ENCODE data around the gene LSM10.

LSM10 gene

DNA sequence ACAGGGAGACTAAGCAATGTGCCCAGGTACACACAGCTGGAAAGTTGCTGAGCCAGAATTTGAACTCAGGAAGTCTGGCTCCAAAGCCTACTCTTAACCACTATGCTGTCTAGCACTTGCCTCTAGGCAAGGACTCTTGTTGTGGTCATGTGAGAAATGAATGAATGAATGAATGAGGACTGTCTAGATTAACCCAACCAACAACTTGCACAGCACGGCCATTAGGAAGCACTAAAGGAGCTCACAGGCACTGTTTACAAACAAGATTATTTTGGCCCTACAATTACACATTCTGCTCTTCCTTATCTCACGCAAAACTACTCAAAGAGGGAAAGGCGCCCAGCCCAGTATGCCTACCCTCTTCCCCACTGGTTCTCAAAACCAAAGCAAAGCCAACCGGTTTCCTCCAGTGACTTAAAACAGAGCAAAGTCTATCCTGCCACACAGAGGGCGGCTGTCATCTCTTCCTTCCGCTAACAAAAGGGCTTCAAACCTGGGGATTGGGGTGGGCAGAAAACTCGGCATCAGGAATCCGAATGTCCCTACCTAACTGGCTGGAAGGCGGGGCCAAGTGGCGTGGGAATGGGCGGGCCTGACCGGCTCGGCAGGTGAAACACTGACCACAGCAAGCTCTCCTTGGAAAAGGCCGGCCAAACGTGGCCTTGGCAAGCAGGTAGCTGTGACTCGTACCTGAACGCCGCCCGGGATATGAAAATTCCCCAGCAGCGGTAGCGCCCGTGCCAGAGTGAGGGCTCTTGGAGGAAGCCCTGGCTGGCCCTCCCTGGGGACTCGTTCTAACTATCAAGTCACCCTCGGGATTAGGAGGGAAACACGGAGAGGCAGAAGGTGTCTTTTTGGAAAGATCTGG, 12.9 kb downstream of the LSM10 start:
- CTCF ChIA-PET = interaction anchor here (1.0 to 2.2 kb wide), 7 partner anchors 9 to 299 kb away, joined by 3 to 12 read pairs (median 4); partner anchors contain the start of gene TRAPPC3
- TF ChIP-seq, protein P1, sequence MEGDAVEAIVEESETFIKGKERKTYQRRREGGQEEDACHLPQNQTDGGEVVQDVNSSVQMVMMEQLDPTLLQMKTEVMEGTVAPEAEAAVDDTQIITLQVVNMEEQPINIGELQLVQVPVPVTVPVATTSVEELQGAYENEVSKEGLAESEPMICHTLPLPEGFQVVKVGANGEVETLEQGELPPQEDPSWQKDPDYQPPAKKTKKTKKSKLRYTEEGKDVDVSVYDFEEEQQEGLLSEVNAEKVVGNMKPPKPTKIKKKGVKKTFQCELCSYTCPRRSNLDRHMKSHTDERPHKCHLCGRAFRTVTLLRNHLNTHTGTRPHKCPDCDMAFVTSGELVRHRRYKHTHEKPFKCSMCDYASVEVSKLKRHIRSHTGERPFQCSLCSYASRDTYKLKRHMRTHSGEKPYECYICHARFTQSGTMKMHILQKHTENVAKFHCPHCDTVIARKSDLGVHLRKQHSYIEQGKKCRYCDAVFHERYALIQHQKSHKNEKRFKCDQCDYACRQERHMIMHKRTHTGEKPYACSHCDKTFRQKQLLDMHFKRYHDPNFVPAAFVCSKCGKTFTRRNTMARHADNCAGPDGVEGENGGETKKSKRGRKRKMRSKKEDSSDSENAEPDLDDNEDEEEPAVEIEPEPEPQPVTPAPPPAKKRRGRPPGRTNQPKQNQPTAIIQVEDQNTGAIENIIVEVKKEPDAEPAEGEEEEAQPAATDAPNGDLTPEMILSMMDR (IDR thresholded peaks at IDR 0.05; ENCODE audit: control extremely low read depth, extremely low read depth, low read depth, missing control alignments) = no peak
- POLR2A ChIA-PET = interaction anchor here (0.8 to 1.0 kb wide), 2 partner anchors 29 to 78 kb away, joined by 3 read pairs; no protein-coding TSS in a partner anchor
- no peak for DNase-seq (ENCODE audit: extremely low spot score)

DNA sequence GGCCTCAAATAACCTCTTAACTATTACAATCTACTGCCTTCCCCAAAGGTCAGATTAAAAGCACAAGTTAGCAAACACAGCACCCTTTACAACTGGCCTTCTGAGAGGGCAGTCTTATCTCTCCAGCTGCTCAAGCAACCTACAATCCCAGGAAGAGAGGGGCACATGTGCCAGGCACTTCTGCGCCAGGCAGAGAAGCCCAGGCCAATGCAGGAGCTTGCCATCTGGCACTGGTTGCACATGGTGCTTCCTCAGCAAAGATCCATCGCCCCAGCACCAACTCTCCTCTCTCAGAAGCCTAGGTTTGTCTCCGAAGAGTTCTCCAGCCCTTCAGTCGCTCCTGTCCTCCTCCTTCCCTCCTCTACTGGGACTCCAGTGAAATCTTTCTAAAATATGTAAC, 14.5 kb downstream of the LSM10 start:
- ChIA-PET CTCF (interaction anchor here (2.2 to 4.2 kb wide), 3 partner anchors 14 to 60 kb away, joined by 9 to 25 read pairs (median 10); partner anchors contain the start of gene EVA1B), POLR2A (no interaction called here)
- TF ChIP-seq, protein P1 (IDR thresholded peaks at IDR 0.05; ENCODE audit: control extremely low read depth, extremely low read depth, low read depth, missing control alignments) = no peak
- DNase-seq (ENCODE audit: extremely low spot score) = no peak

DNA sequence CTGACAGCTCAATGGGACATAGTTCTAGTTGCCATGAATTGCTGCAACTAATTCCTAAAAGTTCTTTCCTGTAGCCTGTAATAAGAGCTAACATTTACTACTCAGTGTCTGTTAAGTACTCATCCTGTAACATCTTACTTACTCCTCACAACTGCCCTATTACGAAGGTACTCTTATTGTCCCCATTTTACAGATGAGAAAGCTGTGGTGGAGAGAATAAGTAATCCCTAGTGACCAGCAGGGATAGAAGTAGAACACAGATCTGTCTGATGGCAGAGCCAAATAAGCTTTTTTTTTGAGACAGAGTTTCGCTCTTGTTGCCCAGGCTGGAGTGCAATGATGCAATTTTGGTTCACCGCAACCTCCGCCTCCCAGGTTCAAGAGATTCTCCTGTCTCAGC, 15.0 kb downstream of the LSM10 start:
- ChIA-PET CTCF (interaction anchor here (1.1 to 4.2 kb wide), 4 partner anchors 11 to 59 kb away, joined by 3 to 25 read pairs (median 10); partner anchors contain the start of gene EVA1B), POLR2A (no interaction called here)
- TF ChIP-seq, protein P1 (IDR thresholded peaks at IDR 0.05; ENCODE audit: control extremely low read depth, extremely low read depth, low read depth, missing control alignments) = no peak
- DNase-seq (ENCODE audit: extremely low spot score) = no peak

DNA sequence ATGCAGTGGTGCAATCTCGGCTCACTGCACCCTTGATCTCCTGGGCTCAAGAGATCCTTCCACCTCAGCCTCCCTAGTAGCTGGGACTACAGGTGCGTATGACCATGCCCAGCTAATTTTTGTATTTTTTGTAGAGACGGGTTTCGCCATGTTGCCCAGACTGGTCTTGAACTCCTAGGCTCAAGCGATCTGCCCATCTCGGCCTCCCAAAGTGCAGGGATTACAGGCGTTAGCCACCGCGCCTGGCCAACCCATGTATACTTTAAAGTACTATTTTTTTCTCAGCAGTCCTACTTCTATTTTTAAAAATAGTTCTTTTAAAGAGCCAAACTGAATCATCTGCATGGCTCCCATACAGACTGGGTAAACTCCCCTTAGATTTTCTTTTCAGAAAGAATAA, 15.5 kb downstream of the LSM10 start:
- CTCF ChIA-PET = interaction anchor here (1.1 to 4.2 kb wide), 5 partner anchors 12 to 59 kb away, joined by 3 to 25 read pairs (median 9); partner anchors contain the start of gene EVA1B
- TF ChIP-seq, protein P1 (IDR thresholded peaks at IDR 0.05; ENCODE audit: control extremely low read depth, extremely low read depth, low read depth, missing control alignments) = no peak
- DNase-seq (ENCODE audit: extremely low spot score) = no peak
- POLR2A ChIA-PET = no interaction called here

DNA sequence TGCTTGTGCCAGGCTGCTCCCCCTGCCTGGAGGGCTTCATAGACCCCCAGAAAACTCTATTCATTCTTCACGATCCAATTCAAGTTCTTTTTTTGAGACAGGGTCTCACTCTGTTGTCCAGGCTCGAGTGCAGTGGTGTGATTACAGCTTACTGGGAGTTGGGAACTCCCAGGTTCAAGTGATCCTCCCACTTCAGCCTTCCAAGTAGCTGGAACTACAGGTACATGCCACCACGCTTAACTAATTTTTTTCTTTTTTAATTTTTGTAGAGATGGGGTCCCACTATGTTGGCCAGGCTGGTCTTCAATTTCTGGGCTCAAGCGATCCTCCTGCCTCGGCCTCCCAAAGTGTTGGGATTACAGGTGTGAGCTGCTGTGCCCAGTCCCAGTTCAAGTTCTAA, 16.3 kb downstream of the LSM10 start:
- TF ChIP-seq, protein P1 (IDR thresholded peaks at IDR 0.05; ENCODE audit: control extremely low read depth, extremely low read depth, low read depth, missing control alignments) = no peak
- CTCF ChIA-PET = interaction anchor here (1.0 to 4.2 kb wide), 5 partner anchors 12 to 58 kb away, joined by 3 to 25 read pairs (median 4); partner anchors contain the start of gene EVA1B
- DNase-seq (ENCODE audit: extremely low spot score) = no peak
- POLR2A ChIA-PET = no interaction called here

DNA sequence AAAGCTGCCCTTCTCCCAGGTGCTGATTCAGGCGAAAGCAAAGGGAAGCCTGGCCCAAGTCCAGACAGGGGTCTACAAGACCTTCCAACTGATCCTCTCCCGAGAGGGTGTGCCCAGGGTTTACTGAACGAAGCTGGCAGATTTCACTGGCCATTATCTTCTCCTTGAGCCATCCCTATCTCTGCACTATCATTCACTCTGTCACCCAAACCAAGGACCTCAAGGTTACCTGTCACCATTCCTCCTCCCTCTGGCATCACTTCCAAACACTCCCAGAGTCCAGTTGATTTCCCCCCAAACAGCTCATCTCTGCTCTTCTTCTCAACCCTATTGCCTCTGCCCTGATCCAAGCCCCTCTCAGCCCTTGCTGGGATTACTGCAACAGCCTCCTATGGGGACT, 16.9 kb downstream of the LSM10 start:
- ChIA-PET POLR2A (no interaction called here), CTCF (interaction anchor here (1.0 to 4.2 kb wide), 4 partner anchors 12 to 57 kb away, joined by 3 to 25 read pairs (median 7); partner anchors contain the start of gene EVA1B)
- TF ChIP-seq, protein P1 (IDR thresholded peaks at IDR 0.05; ENCODE audit: control extremely low read depth, extremely low read depth, low read depth, missing control alignments) = no peak
- no peak for DNase-seq (ENCODE audit: extremely low spot score)

Data from GM10248 (cell line).